OCI-LY7 (cell line): ENCODE measurements around the gene PHF21B.
"Not testable (repeated sequence)": the region's sequence is repeated elsewhere in the genome, so short reads cannot be mapped to it uniquely, and the experiment has no call there.

Experiments
- CTCF ChIP-seq: fragments of 200-600 bp; sonication (generic); conservative IDR thresholded peaks from 2 replicates; pipeline ENCODE4 v1.5.1; 2014; ENCODE audit warnings: mild to moderate bottlenecking, antibody characterized with exemption, low read length, moderate library complexity, mixed read lengths
- EZH2phosphoT487 ChIP-seq: fragments of 200-600 bp; sonication (generic); IDR thresholded peaks from 2 replicates; pipeline ENCODE4 v1.6.1; 2018; ENCODE audit warnings: low read depth, borderline replicate concordance, mild to moderate bottlenecking, mixed run types, antibody characterized with exemption, low read length, moderate library complexity, mixed read lengths

GRCh38 chr22:45052665-45053064, 42.9 kb upstream of the PHF21B start:
- TF ChIP-seq EZH2phosphoT487, CTCF: not testable (repeated sequence)
